ENCODE results near the gene R3HDM4.
"Not testable (repeated sequence)": the region's sequence is repeated elsewhere in the genome, so short reads cannot be mapped to it uniquely, and the experiment has no call there.

DNA sequence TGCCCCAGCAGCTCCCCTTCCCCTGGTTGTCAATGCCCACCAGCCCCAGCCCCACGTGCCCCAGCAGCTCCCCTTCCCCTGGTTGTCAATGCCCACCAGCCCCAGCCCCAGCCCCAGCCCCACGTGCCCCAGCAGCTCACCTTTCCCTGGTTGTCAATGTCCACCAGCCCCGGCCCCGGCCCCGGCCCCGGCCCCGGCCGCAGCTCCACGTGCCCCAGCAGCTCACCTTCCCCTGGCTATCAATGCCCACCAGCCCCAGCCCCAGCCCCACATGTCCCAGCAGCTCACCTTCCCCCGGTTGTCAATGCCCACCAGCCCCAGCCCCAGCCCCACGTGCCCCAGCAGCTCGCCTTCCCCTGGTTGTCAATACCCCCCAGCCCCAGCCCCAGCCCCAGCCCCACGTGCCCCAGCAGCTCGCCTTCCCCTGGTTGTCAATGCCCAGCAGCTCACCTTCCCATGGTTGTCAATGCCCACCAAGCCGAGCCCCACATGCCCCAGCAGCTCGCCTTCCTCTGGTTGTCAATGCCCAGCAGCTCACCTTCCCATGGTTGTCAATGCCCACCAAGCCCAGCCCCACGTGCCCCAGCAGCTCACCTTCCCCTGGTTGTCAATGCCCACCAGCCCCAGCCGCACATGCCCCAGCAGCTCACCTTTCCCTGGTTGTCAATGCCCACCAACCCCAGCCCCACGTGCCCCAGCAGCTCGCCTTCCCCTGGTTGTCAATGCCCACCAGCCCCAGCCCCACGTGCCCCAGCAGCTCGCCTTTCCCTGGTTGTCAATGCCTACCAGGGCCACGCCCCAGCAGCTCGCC, 34.1 kb downstream of the R3HDM4 start:
- TF ChIP-seq, protein P1, sequence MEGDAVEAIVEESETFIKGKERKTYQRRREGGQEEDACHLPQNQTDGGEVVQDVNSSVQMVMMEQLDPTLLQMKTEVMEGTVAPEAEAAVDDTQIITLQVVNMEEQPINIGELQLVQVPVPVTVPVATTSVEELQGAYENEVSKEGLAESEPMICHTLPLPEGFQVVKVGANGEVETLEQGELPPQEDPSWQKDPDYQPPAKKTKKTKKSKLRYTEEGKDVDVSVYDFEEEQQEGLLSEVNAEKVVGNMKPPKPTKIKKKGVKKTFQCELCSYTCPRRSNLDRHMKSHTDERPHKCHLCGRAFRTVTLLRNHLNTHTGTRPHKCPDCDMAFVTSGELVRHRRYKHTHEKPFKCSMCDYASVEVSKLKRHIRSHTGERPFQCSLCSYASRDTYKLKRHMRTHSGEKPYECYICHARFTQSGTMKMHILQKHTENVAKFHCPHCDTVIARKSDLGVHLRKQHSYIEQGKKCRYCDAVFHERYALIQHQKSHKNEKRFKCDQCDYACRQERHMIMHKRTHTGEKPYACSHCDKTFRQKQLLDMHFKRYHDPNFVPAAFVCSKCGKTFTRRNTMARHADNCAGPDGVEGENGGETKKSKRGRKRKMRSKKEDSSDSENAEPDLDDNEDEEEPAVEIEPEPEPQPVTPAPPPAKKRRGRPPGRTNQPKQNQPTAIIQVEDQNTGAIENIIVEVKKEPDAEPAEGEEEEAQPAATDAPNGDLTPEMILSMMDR (IDR thresholded peaks at IDR 0.05), result not testable (repeated sequence)
- TF ChIP-seq POLR2A (IDR thresholded peaks at IDR 0.05), result not testable (repeated sequence)
